GM12891 (cell line): Measurements from ENCODE around the gene OR2F1.
"Not testable (repeated sequence)": the region's sequence is repeated elsewhere in the genome, so short reads cannot be mapped to it uniquely, and the experiment has no call there.

ENCODE experiments used
- DNase-seq: peaks from one replicate; pipeline ENCODE4 v3.0.0; 2011; ENCODE audit warnings: low spot score; ENCODE audit not compliant: insufficient read length
- FAIRE-seq: peaks from 2 replicates; lab custom pipeline; 2011; peaks lifted over from hg19 to GRCh38; lab: Jason Lieb, UNC
- PAX5 ChIP-seq: IDR thresholded peaks from 2 replicates; pipeline ENCODE4 v1.6.1; 2011; ENCODE audit warnings: low read length, moderate library complexity, mild to moderate bottlenecking; ENCODE audit not compliant: insufficient read depth, severe bottlenecking
- POLR2A ChIP-seq: IDR thresholded peaks from 2 replicates; pipeline ENCODE4 v1.6.1; 2011; ENCODE audit warnings: low read depth, low read length, control low read depth
- POLR2AphosphoS5 ChIP-seq: IDR thresholded peaks from 2 replicates; pipeline ENCODE4 v1.6.1; 2011; ENCODE audit warnings: low read depth, low read length, control low read depth
- POU2F2 ChIP-seq: IDR thresholded peaks from 2 replicates; pipeline ENCODE4 v1.6.1; 2011; ENCODE audit warnings: low read depth, mild to moderate bottlenecking, control low read depth, low read length, moderate library complexity
- SPI1 ChIP-seq: IDR thresholded peaks from 2 replicates; pipeline ENCODE4 v1.6.1; 2011; ENCODE audit warnings: low read depth, low read length, control low read depth
- TAF1 ChIP-seq: IDR thresholded peaks from 2 replicates; pipeline ENCODE4 v1.6.1; 2011; ENCODE audit warnings: low read depth, low read length, control low read depth

The OR2F1 gene

GRCh38 chr7:144006029-144006691, 51.5 kb downstream of the OR2F1 start:
- FAIRE-seq (no peak), DNase-seq (no peak)
- TF ChIP-seq POU2F2 (no peak), POLR2A (no peak), POLR2AphosphoS5 (no peak), SPI1 (no peak), TAF1 (no peak), PAX5 (no peak)

- TF ChIP-seq POLR2A = no peak
- no peak for TF ChIP-seq TAF1
- TF ChIP-seq POU2F2 = no peak
- no peak for TF ChIP-seq PAX5
- TF ChIP-seq SPI1 = no peak
- TF ChIP-seq POLR2AphosphoS5 = no peak
- FAIRE-seq = no peak
- no peak for DNase-seq
Measured at GRCh38 chr7:144006692-144007042, 52.0 kb downstream of the OR2F1 start.

GRCh38 chr7:144009361-144009760, 54.7 kb downstream of the OR2F1 start:
- TF ChIP-seq POU2F2 = no peak
- no peak for TF ChIP-seq POLR2A
- TF ChIP-seq PAX5 = no peak
- TF ChIP-seq SPI1 = no peak
- no peak for TF ChIP-seq POLR2AphosphoS5
- TF ChIP-seq TAF1 = no peak
- DNase-seq = no peak
- FAIRE-seq = no peak

GRCh38 chr7:144010061-144010460, 55.4 kb downstream of the OR2F1 start:
- not testable (repeated sequence) for FAIRE-seq, DNase-seq

GRCh38 chr7:144010821-144011220, 56.2 kb downstream of the OR2F1 start:
- DNase-seq, FAIRE-seq: not testable (repeated sequence)

- no peak for FAIRE-seq
- no peak for DNase-seq
- no peak for TF ChIP-seq PAX5
- TF ChIP-seq POLR2AphosphoS5 = no peak
- TF ChIP-seq TAF1 = no peak
- TF ChIP-seq POLR2A = no peak
- TF ChIP-seq POU2F2 = no peak
- no peak for TF ChIP-seq SPI1
Measured at GRCh38 chr7:144011458-144012230, 57.0 kb downstream of the OR2F1 start.
